GM19468 (cell line): ENCODE results near the gene KAT2B.

Source experiments
- ATAC-seq: cut with Tn5 transposase; IDR thresholded peaks from one replicate; pipeline ENCODE4 v1.9.1; 2021; ENCODE audit warnings: mild to moderate bottlenecking, moderate library complexity, moderate number of reproducible peaks; ENCODE audit not compliant: unreplicated experiment; ENCODE audit errors: extremely low read depth

KAT2B gene

GRCh38 chr3:20194793-20195460 lies 154.7 kb downstream of the KAT2B start:
- ATAC-seq, result no peak

GRCh38 chr3:20197775-20198174 lies 157.5 kb downstream of the KAT2B start:
- ATAC-seq, result no peak

- ATAC-seq, result no peak
Observed at GRCh38 chr3:20201143-20201542, 160.9 kb downstream of the KAT2B start.
